Measurements from ENCODE around the gene DOHH.
A peak's percentile ranks its signal among the peaks of the same experiment; 100 is the strongest.
"Not testable (repeated sequence)": the region's sequence is repeated elsewhere in the genome, so short reads cannot be mapped to it uniquely, and the experiment has no call there.

DOHH gene

GRCh38 chr19:3530389-3530788, 29.9 kb upstream of the DOHH start:
- H4K8ac ChIP-seq (ENCODE audit: low read depth, low read length), result no peak overlapping the region
- H2BK120ac ChIP-seq (ENCODE audit: insufficient read depth, low read length, poor library complexity), result no peak overlapping the region
- H3K4me3 ChIP-seq (ENCODE audit: low read depth, low read length), result no peak overlapping the region

GRCh38 chr19:3529299-3529698, 28.8 kb upstream of the DOHH start:
- not testable (repeated sequence) for H4K12ac ChIP-seq (ENCODE audit: low read depth, low read length); H3K9me3 ChIP-seq (ENCODE audit: insufficient read depth, low read depth, low read length); H3K27me3 ChIP-seq (ENCODE audit: insufficient read depth, low read length); H2BK120ac ChIP-seq (ENCODE audit: insufficient read depth, low read length, poor library complexity); H2AK5ac ChIP-seq (ENCODE audit: low read length); H4K91ac ChIP-seq (ENCODE audit: low read depth, low read length); H4K8ac ChIP-seq (ENCODE audit: low read depth, low read length); H3K9ac ChIP-seq (ENCODE audit: low read length); H3K23ac ChIP-seq (ENCODE audit: low read length); H2BK12ac ChIP-seq (ENCODE audit: low read length); H2BK5ac ChIP-seq (ENCODE audit: low read depth, low read length, poor library complexity); DNase-seq; H3K18ac ChIP-seq (ENCODE audit: low read length); H3K4ac ChIP-seq (ENCODE audit: low read depth, low read length); H3K14ac ChIP-seq (ENCODE audit: low read length); H2AFZ ChIP-seq (ENCODE audit: insufficient read depth, low read length, poor library complexity); H3K79me1 ChIP-seq (ENCODE audit: low read length); H3K4me1 ChIP-seq (ENCODE audit: control insufficient read depth in 1 of 2, insufficient read depth in 2 of 2, low read length in 2 of 2); H3K4me2 ChIP-seq (ENCODE audit: low read length); H3K27ac ChIP-seq (ENCODE audit: low read depth, low read length); H3K79me2 ChIP-seq (ENCODE audit: control insufficient read depth, insufficient read depth, low read length, poor library complexity)
- H3K36me3 ChIP-seq (ENCODE audit: control insufficient read depth in 1 of 2, insufficient read depth in 2 of 2, low read length in 2 of 2), result peaks cover 81 to 88% of the 10 kb centered on the region in 2 experiments
- H3K4me3 ChIP-seq (ENCODE audit: low read depth, low read length), result peak overlapping the region; percentile 33
- WGBS (ENCODE audit: extremely low coverage, insufficient coverage, insufficient read length), result 100% methylated on average over 1 of the region's 7 CpGs

More at GRCh38 chr19:3530389-3530788, 29.9 kb upstream of the DOHH start:
- Histone ChIP-seq H3K4ac (ENCODE audit: low read depth, low read length) (no peak overlapping the region), H2AK5ac (ENCODE audit: low read length) (no peak overlapping the region), H2BK5ac (ENCODE audit: low read depth, low read length, poor library complexity) (no peak overlapping the region), H3K27me3 (ENCODE audit: insufficient read depth, low read length) (no peaks in the 10 kb centered on the region), H2BK12ac (ENCODE audit: low read length) (no peak overlapping the region), H3K4me1 (ENCODE audit: control insufficient read depth in 1 of 2, insufficient read depth in 2 of 2, low read length in 2 of 2) (no peaks in the 10 kb centered on the region), H3K18ac (ENCODE audit: low read length) (no peak overlapping the region), H4K91ac (ENCODE audit: low read depth, low read length) (no peak overlapping the region), H3K4me2 (ENCODE audit: low read length) (no peak overlapping the region), H3K27ac (ENCODE audit: low read depth, low read length) (no peak overlapping the region), H4K12ac (ENCODE audit: low read depth, low read length) (no peak overlapping the region), H3K79me1 (ENCODE audit: low read length) (no peaks in the 10 kb centered on the region), H3K9ac (ENCODE audit: low read length) (no peak overlapping the region), H3K14ac (ENCODE audit: low read length) (no peak overlapping the region), H3K23ac (ENCODE audit: low read length) (no peak overlapping the region), H3K9me3 (ENCODE audit: insufficient read depth, low read depth, low read length) (no peaks in the 10 kb centered on the region), H3K79me2 (ENCODE audit: control insufficient read depth, insufficient read depth, low read length, poor library complexity) (no peaks in the 10 kb centered on the region), H3K36me3 (ENCODE audit: control insufficient read depth in 1 of 2, insufficient read depth in 2 of 2, low read length in 2 of 2) (peaks cover 84 to 90% of the 10 kb centered on the region in 2 experiments), H2AFZ (ENCODE audit: insufficient read depth, low read length, poor library complexity) (no peak overlapping the region)
- WGBS (ENCODE audit: extremely low coverage, insufficient coverage, insufficient read length), result no CpG with 5 or more reads among the region's 12 CpGs
- DNase-seq, result no peak

GRCh38 chr19:3528539-3529211, 28.2 kb upstream of the DOHH start:
- Histone ChIP-seq H3K14ac (ENCODE audit: low read length) (no peak overlapping the region), H3K79me2 (ENCODE audit: control insufficient read depth, insufficient read depth, low read length, poor library complexity) (no peaks in the 10 kb centered on the region), H2BK120ac (ENCODE audit: insufficient read depth, low read length, poor library complexity) (no peak overlapping the region), H4K91ac (ENCODE audit: low read depth, low read length) (no peak overlapping the region), H3K4ac (ENCODE audit: low read depth, low read length) (no peak overlapping the region), H3K36me3 (ENCODE audit: control insufficient read depth in 1 of 2, insufficient read depth in 2 of 2, low read length in 2 of 2) (peaks cover 82 to 89% of the 10 kb centered on the region in 2 experiments), H3K9me3 (ENCODE audit: insufficient read depth, low read depth, low read length) (no peaks in the 10 kb centered on the region), H3K27me3 (ENCODE audit: insufficient read depth, low read length) (no peaks in the 10 kb centered on the region), H3K4me2 (ENCODE audit: low read length) (no peak overlapping the region), H2AFZ (ENCODE audit: insufficient read depth, low read length, poor library complexity) (no peak overlapping the region), H3K4me3 (ENCODE audit: low read depth, low read length) (peak overlapping the region; percentile 5), H3K18ac (ENCODE audit: low read length) (no peak overlapping the region), H2BK5ac (ENCODE audit: low read depth, low read length, poor library complexity) (no peak overlapping the region), H3K79me1 (ENCODE audit: low read length) (no peaks in the 10 kb centered on the region), H4K8ac (ENCODE audit: low read depth, low read length) (no peak overlapping the region), H2AK5ac (ENCODE audit: low read length) (no peak overlapping the region), H2BK12ac (ENCODE audit: low read length) (no peak overlapping the region), H3K23ac (ENCODE audit: low read length) (no peak overlapping the region), H3K9ac (ENCODE audit: low read length) (no peak overlapping the region), H3K27ac (ENCODE audit: low read depth, low read length) (no peak overlapping the region), H3K4me1 (ENCODE audit: control insufficient read depth in 1 of 2, insufficient read depth in 2 of 2, low read length in 2 of 2) (no peaks in the 10 kb centered on the region), H4K12ac (ENCODE audit: low read depth, low read length) (no peak overlapping the region)
- WGBS (ENCODE audit: extremely low coverage, insufficient coverage, insufficient read length), result 97% methylated on average over 7 of the region's 20 CpGs
- DNase-seq, result no peak

- no peak overlapping the region for H2BK5ac ChIP-seq (ENCODE audit: low read depth, low read length, poor library complexity)
- no peaks in the 10 kb centered on the region for H3K4me1 ChIP-seq (ENCODE audit: control insufficient read depth in 1 of 2, insufficient read depth in 2 of 2, low read length in 2 of 2)
- no peak overlapping the region for H3K14ac ChIP-seq (ENCODE audit: low read length)
- H3K4me3 ChIP-seq (ENCODE audit: low read depth, low read length), result peak overlapping the region; percentile 5
- H3K79me1 ChIP-seq (ENCODE audit: low read length), result no peaks in the 10 kb centered on the region
- peaks cover 82 to 89% of the 10 kb centered on the region in 2 experiments for H3K36me3 ChIP-seq (ENCODE audit: control insufficient read depth in 1 of 2, insufficient read depth in 2 of 2, low read length in 2 of 2)
- no CpG with 5 or more reads among the region's 14 CpGs for WGBS (ENCODE audit: extremely low coverage, insufficient coverage, insufficient read length)
- H3K23ac ChIP-seq (ENCODE audit: low read length), result no peak overlapping the region
- H4K12ac ChIP-seq (ENCODE audit: low read depth, low read length), result no peak overlapping the region
- H2AFZ ChIP-seq (ENCODE audit: insufficient read depth, low read length, poor library complexity), result no peak overlapping the region
- H3K27me3 ChIP-seq (ENCODE audit: insufficient read depth, low read length), result no peaks in the 10 kb centered on the region
- no peak overlapping the region for H3K18ac ChIP-seq (ENCODE audit: low read length)
- no peak for DNase-seq
- H2BK12ac ChIP-seq (ENCODE audit: low read length), result no peak overlapping the region
- H3K27ac ChIP-seq (ENCODE audit: low read depth, low read length), result no peak overlapping the region
- no peaks in the 10 kb centered on the region for H3K9me3 ChIP-seq (ENCODE audit: insufficient read depth, low read depth, low read length)
- no peak overlapping the region for H4K91ac ChIP-seq (ENCODE audit: low read depth, low read length)
- no peaks in the 10 kb centered on the region for H3K79me2 ChIP-seq (ENCODE audit: control insufficient read depth, insufficient read depth, low read length, poor library complexity)
- H3K4ac ChIP-seq (ENCODE audit: low read depth, low read length), result no peak overlapping the region
- H3K9ac ChIP-seq (ENCODE audit: low read length), result no peak overlapping the region
- no peak overlapping the region for H2BK120ac ChIP-seq (ENCODE audit: insufficient read depth, low read length, poor library complexity)
- H3K4me2 ChIP-seq (ENCODE audit: low read length), result no peak overlapping the region
- no peak overlapping the region for H2AK5ac ChIP-seq (ENCODE audit: low read length)
- no peak overlapping the region for H4K8ac ChIP-seq (ENCODE audit: low read depth, low read length)
Measured at GRCh38 chr19:3528080-3528479, 27.6 kb upstream of the DOHH start.
